Stomach (tissue), 4 donors: Measurements from ENCODE around the gene NLRP6.

Experiments
- CTCF ChIP-seq, 7 experiments: fragments of 450-650 bp in 4 of 7; fragments of 200-600 bp in 3 of 7; sonication (generic) in 3 of 7; IDR thresholded peaks; one replicate each; pipeline ENCODE4 v1.5.1; 2016 to 2019; ENCODE audit warnings: antibody characterized with exemption in 7 of 7, control low read depth in 2 of 7, mild to moderate bottlenecking in 1 of 7
- POLR2A ChIP-seq, 4 donors: fragments of 450-650 bp; IDR thresholded peaks; one replicate each; pipeline ENCODE4 v1.6.1; 2016; ENCODE audit warnings: antibody characterized with exemption in 4 of 4, control low read depth in 2 of 4, mild to moderate bottlenecking in 1 of 4, moderate library complexity in 1 of 4
- POLR2AphosphoS5 ChIP-seq, 3 donors: sonication (generic); formaldehyde crosslinking; IDR thresholded peaks; one replicate each; pipeline ENCODE4 v1.6.1; 2016; ENCODE audit warnings: antibody characterized with exemption in 3 of 3

GRCh38 chr11:294780-295179 is 16.6 kb downstream of the NLRP6 start:
- no peak for TF ChIP-seq POLR2AphosphoS5 (IDR thresholded peaks at IDR 0.05)
- TF ChIP-seq CTCF (IDR thresholded peaks at IDR 0.05): no peak
- TF ChIP-seq POLR2A (IDR thresholded peaks at IDR 0.05): no peak
